Measurements from ENCODE around the gene BRICD5.

- TF ChIP-seq, protein P1, sequence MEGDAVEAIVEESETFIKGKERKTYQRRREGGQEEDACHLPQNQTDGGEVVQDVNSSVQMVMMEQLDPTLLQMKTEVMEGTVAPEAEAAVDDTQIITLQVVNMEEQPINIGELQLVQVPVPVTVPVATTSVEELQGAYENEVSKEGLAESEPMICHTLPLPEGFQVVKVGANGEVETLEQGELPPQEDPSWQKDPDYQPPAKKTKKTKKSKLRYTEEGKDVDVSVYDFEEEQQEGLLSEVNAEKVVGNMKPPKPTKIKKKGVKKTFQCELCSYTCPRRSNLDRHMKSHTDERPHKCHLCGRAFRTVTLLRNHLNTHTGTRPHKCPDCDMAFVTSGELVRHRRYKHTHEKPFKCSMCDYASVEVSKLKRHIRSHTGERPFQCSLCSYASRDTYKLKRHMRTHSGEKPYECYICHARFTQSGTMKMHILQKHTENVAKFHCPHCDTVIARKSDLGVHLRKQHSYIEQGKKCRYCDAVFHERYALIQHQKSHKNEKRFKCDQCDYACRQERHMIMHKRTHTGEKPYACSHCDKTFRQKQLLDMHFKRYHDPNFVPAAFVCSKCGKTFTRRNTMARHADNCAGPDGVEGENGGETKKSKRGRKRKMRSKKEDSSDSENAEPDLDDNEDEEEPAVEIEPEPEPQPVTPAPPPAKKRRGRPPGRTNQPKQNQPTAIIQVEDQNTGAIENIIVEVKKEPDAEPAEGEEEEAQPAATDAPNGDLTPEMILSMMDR (IDR thresholded peaks at IDR 0.05): no peak
- TF ChIP-seq POLR2A (IDR thresholded peaks at IDR 0.05): peak; percentile 31 to 92
Observed at GRCh38 chr16:2223221-2223941, 12.7 kb upstream of the BRICD5 start, which contains the start of gene E4F1.

Measured in thyroid gland (tissue), 4 donors.